ENCODE results near the gene TMEM169.

DNA sequence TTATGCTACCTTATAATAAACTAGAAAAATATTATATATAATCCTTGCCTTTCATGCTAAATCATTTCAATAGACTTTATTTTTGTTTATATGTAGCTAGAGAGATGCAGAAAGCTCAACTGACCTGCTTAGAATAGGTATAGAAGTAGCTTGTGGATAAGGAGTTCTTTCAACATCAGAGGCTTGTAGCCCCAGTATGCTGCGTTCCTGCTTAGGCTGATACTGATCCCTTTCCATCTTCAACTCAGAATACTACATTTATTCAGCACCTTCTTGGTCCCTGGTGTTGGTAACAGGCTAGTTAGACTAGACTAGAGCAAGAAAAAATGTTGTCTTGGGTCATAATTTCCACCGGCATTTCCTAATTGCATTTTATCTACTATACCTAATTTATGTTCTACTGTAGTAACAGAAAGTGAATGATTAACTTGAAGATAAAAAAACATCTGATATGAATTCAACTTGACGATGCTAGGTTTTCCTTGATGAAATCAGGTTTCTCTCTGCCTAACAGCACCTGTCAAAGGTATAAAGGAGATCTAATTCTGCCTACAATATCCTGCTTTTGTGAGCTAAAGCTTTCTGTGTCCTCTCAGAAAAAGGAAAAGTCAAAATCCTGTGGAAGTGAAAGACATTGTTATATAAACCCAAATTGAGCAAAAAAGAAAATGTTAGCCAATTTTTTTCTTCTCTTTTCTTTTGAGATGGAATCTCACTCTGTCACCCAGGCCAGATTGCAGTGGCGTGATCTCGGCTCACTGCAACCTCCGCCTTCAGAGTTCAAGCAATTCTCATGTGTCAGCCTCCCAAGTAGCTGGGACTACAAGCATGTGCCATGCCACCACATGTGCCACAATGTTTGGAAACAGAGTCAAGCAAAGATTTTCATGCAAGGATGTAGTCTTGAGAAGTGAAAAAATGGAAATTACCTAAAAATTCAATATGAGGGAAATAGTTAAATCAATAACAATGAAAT lies 5.9 kb upstream of the TMEM169 start:
- TF ChIP-seq, protein P1, sequence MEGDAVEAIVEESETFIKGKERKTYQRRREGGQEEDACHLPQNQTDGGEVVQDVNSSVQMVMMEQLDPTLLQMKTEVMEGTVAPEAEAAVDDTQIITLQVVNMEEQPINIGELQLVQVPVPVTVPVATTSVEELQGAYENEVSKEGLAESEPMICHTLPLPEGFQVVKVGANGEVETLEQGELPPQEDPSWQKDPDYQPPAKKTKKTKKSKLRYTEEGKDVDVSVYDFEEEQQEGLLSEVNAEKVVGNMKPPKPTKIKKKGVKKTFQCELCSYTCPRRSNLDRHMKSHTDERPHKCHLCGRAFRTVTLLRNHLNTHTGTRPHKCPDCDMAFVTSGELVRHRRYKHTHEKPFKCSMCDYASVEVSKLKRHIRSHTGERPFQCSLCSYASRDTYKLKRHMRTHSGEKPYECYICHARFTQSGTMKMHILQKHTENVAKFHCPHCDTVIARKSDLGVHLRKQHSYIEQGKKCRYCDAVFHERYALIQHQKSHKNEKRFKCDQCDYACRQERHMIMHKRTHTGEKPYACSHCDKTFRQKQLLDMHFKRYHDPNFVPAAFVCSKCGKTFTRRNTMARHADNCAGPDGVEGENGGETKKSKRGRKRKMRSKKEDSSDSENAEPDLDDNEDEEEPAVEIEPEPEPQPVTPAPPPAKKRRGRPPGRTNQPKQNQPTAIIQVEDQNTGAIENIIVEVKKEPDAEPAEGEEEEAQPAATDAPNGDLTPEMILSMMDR (IDR thresholded peaks at IDR 0.05) = no peak
- no peak for TF ChIP-seq POLR2A (IDR thresholded peaks at IDR 0.05)

Data from right lobe of liver (tissue), 4 donors.